Loucy (cell line): ENCODE data around the gene TBATA.

Source experiments
- H2AFZ ChIP-seq: fragments of 200-600 bp; sonication (generic); 2 replicates; pipeline ENCODE4 v1.6.0; 2016; ENCODE audit warnings: antibody characterized with exemption, mild to moderate bottlenecking, low read length, moderate library complexity
- H3F3A ChIP-seq: fragments of 200-600 bp; 2 replicates; pipeline ENCODE4 v1.6.0; 2016; ENCODE audit warnings: antibody characterized with exemption, low read depth, mild to moderate bottlenecking
- H3K27me3 ChIP-seq: fragments of 200-600 bp; sonication (generic); 2 replicates; pipeline ENCODE4 v1.6.1; 2014; ENCODE audit warnings: low read length, mild to moderate bottlenecking; ENCODE audit not compliant: insufficient read depth, poor library complexity, severe bottlenecking
- H3K36me3 ChIP-seq: fragments of 200-600 bp; sonication (generic); 2 replicates; pipeline ENCODE4 v1.6.1; 2016; ENCODE audit warnings: low read length; ENCODE audit not compliant: insufficient read depth
- H3K4me1 ChIP-seq: fragments of 200-600 bp; sonication (generic); 2 replicates; pipeline ENCODE4 v1.5.1; 2014; ENCODE audit warnings: low read length, mild to moderate bottlenecking; ENCODE audit not compliant: insufficient read depth, poor library complexity, severe bottlenecking
- H3K4me2 ChIP-seq: fragments of 200-600 bp; sonication (generic); 2 replicates; pipeline ENCODE4 v1.6.0; 2014; ENCODE audit warnings: antibody characterized with exemption, low read length, low read depth, mild to moderate bottlenecking; ENCODE audit not compliant: poor library complexity, severe bottlenecking
- H3K4me3 ChIP-seq: fragments of 200-600 bp; sonication (generic); 2 replicates; pipeline ENCODE4 v1.5.1; 2014; ENCODE audit warnings: low read length, mild to moderate bottlenecking, mixed read lengths; ENCODE audit not compliant: poor library complexity, severe bottlenecking
- H3K79me2 ChIP-seq: fragments of 200-600 bp; sonication (generic); 2 replicates; pipeline ENCODE4 v1.6.1; 2014; ENCODE audit warnings: low read length; ENCODE audit not compliant: insufficient read depth
- H3K9ac ChIP-seq: fragments of 200-600 bp; sonication (generic); 2 replicates; pipeline ENCODE4 v1.6.0; 2014; ENCODE audit warnings: mild to moderate bottlenecking, low read depth, low read length, moderate library complexity; ENCODE audit not compliant: poor library complexity, severe bottlenecking
- H3K9me2 ChIP-seq: fragments of 200-600 bp; sonication (generic); replicated peaks from 2 replicates; pipeline ENCODE4 v1.6.1; 2016; ENCODE audit warnings: low read depth, low read length, mixed read lengths
- H3K9me3 ChIP-seq: fragments of 200-600 bp; sonication (generic); 2 replicates; pipeline ENCODE4 v1.6.1; 2014; ENCODE audit warnings: mild to moderate bottlenecking, antibody characterized with exemption, low read length, low read depth; ENCODE audit not compliant: insufficient read depth
- H4K20me1 ChIP-seq: fragments of 200-600 bp; sonication (generic); 2 replicates; pipeline ENCODE4 v1.6.0; 2014; ENCODE audit warnings: antibody characterized with exemption, low read length, mild to moderate bottlenecking; ENCODE audit not compliant: insufficient read depth, poor library complexity, severe bottlenecking
- EZH2phosphoT487 ChIP-seq: fragments of 200-600 bp; IDR thresholded peaks from 2 replicates; pipeline ENCODE4 v1.6.1; 2018; ENCODE audit warnings: antibody characterized with exemption, mild to moderate bottlenecking, moderate library complexity, borderline replicate concordance
- TF ChIP-seq, protein P1 (sequence below): fragments of 200-600 bp; sonication (generic); conservative IDR thresholded peaks from 2 replicates; pipeline ENCODE4 v1.5.1; 2014; ENCODE audit warnings: mild to moderate bottlenecking, antibody characterized with exemption, low read length

The TBATA gene

GRCh38 chr10:70780772-70781171 is 4.4 kb downstream of the TBATA start:
- H3K4me3 ChIP-seq, result no peak overlapping the region
- H3K9ac ChIP-seq, result no peak overlapping the region
- H3K9me2 ChIP-seq, result no peaks in the 10 kb centered on the region
- H3F3A ChIP-seq, result no peaks in the 10 kb centered on the region
- H3K36me3 ChIP-seq, result no peaks in the 10 kb centered on the region
- H4K20me1 ChIP-seq, result no peaks in the 10 kb centered on the region
- no peaks in the 10 kb centered on the region for H3K27me3 ChIP-seq
- TF ChIP-seq, protein P1, sequence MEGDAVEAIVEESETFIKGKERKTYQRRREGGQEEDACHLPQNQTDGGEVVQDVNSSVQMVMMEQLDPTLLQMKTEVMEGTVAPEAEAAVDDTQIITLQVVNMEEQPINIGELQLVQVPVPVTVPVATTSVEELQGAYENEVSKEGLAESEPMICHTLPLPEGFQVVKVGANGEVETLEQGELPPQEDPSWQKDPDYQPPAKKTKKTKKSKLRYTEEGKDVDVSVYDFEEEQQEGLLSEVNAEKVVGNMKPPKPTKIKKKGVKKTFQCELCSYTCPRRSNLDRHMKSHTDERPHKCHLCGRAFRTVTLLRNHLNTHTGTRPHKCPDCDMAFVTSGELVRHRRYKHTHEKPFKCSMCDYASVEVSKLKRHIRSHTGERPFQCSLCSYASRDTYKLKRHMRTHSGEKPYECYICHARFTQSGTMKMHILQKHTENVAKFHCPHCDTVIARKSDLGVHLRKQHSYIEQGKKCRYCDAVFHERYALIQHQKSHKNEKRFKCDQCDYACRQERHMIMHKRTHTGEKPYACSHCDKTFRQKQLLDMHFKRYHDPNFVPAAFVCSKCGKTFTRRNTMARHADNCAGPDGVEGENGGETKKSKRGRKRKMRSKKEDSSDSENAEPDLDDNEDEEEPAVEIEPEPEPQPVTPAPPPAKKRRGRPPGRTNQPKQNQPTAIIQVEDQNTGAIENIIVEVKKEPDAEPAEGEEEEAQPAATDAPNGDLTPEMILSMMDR, result no peak
- TF ChIP-seq EZH2phosphoT487, result no peak
- H3K79me2 ChIP-seq, result no peaks in the 10 kb centered on the region
- no peak overlapping the region for H3K4me2 ChIP-seq
- no peaks in the 10 kb centered on the region for H3K9me3 ChIP-seq
- H3K4me1 ChIP-seq, result peaks cover 32% of the 10 kb centered on the region
- no peak overlapping the region for H2AFZ ChIP-seq

GRCh38 chr10:70780370-70780760 is 4.8 kb downstream of the TBATA start:
- H3K36me3 ChIP-seq, result no peaks in the 10 kb centered on the region
- H3F3A ChIP-seq, result no peaks in the 10 kb centered on the region
- H3K79me2 ChIP-seq, result no peaks in the 10 kb centered on the region
- no peak overlapping the region for H3K4me3 ChIP-seq
- H3K27me3 ChIP-seq, result no peaks in the 10 kb centered on the region
- no peak overlapping the region for H3K4me2 ChIP-seq
- no peaks in the 10 kb centered on the region for H4K20me1 ChIP-seq
- H3K9me3 ChIP-seq, result no peaks in the 10 kb centered on the region
- no peak overlapping the region for H3K9ac ChIP-seq
- no peaks in the 10 kb centered on the region for H3K9me2 ChIP-seq
- no peak for TF ChIP-seq EZH2phosphoT487
- TF ChIP-seq, protein P1, result no peak
- H2AFZ ChIP-seq, result no peak overlapping the region
- H3K4me1 ChIP-seq, result peaks cover 28% of the 10 kb centered on the region

GRCh38 chr10:70779511-70780369 is 5.4 kb downstream of the TBATA start:
- TF ChIP-seq EZH2phosphoT487, result no peak
- TF ChIP-seq, protein P1, result no peak
- no peaks in the 10 kb centered on the region for H3F3A ChIP-seq
- no peaks in the 10 kb centered on the region for H4K20me1 ChIP-seq
- no peak overlapping the region for H2AFZ ChIP-seq
- no peak overlapping the region for H3K4me2 ChIP-seq
- no peaks in the 10 kb centered on the region for H3K36me3 ChIP-seq
- no peaks in the 10 kb centered on the region for H3K9me3 ChIP-seq
- no peaks in the 10 kb centered on the region for H3K79me2 ChIP-seq
- H3K9me2 ChIP-seq, result no peaks in the 10 kb centered on the region
- peaks cover 21% of the 10 kb centered on the region for H3K4me1 ChIP-seq
- no peak overlapping the region for H3K4me3 ChIP-seq
- no peak overlapping the region for H3K9ac ChIP-seq
- no peaks in the 10 kb centered on the region for H3K27me3 ChIP-seq
